ENCODE measurements around the gene SPATC1L.

SPATC1L gene

DNA sequence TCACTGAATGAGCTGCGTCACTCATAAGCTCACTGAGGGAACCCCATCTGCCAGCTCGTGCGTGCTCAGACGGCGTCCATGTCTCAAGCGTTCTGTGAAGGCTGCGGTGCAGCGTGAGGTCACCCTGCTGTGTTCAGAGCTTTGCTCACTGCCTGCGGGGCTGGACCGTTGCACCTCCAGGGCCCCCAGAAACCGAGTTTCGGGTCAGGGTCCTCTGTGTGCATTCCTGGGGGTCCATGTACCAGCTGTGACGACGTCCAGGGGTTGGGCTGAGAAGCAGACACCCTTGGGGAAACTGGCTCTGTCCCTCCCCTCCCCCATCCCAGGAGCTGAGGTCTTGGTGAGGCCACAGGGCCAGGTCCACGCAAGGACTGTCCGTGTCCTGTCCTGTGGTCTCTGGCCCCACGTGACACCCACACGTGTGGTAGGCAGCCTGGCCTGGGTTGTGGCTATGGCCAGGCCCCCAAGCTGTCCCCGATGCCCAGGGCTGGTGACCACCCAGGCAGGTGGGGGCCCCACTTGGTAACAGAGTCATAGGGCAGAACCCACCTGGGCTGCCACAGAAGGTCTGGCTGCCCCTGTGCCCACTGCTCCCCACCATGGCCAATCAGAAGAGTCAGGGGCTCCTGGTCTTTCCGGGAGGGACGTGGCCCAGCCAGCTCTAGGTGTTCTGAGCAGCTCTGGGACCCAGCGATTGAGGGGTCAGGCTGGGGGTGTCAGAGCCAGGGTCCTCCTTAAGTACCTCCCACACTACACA, 53.2 kb downstream of the SPATC1L start:
- no peak for DNase-seq (ENCODE audit: low spot score)

DNA sequence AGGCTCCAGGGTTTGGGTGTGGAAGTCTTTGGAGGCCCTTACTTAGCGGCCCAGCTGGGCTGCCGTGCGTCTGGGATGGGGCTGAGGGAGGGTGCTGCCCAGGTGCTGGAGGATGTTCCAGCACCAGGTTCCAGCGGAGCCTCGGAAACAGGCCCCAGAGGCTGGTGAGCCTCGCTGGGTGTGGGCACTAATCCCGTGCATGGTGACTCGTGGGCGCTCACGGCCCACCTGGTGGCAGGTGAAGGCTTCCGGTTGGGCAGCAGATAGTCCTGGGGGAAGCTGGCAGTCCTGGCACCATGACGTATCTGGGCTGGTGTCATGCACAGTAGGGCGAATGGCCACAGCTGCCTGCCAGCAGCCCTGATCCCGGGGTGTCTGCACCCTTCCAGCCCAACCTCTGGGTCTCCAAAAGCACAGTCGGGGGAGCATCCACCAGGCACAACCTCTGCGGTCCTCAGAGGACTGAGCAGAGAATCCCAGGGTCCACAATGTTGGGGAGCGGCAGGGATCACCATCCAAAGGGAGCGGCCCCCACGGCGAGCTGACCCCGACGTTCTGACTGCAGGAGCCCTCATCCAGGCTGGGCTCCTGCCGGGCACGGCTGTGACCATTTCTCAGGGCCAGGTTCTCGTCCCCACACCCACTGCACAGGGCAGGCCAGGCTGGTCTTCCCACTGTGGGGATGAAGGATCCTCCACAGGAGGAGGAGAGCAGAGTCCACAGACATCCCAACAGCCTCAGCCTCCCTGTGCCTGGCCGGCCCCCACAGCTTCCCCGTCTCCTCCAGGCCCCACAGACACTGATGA, 54.2 kb downstream of the SPATC1L start:
- no peak for DNase-seq (ENCODE audit: low spot score)

DNA sequence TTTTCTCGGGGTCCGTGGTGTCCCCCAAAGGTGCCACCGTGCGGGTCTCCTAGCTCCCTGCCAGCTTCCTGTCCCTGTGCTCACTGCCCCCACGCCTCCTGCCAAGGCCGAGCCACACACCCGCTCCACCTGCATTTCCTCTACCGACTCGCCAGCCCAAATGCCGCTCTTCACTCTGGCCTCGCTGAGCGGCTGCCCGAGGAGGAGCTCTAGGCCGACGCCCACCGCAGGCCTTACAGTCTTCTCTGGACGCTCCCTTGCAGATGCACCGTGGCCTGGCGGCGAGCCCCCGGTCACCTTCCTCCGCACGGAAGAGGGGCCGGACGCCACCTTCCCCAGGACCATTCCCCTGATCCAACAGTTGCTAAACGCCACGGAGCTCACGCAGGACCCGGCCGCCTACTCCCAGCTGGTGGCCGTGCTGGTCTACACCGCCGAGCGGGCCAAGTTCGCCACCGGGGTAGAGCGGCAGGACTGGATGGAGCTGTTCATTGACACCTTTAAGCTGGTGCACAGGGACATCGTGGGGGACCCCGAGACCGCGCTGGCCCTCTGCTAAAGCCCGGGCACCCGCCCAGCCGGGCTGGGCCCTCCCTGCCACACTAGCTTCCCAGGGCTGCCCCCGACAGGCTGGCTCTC, 55.2 kb downstream of the SPATC1L start:
- no peak for DNase-seq (ENCODE audit: low spot score)

DNA sequence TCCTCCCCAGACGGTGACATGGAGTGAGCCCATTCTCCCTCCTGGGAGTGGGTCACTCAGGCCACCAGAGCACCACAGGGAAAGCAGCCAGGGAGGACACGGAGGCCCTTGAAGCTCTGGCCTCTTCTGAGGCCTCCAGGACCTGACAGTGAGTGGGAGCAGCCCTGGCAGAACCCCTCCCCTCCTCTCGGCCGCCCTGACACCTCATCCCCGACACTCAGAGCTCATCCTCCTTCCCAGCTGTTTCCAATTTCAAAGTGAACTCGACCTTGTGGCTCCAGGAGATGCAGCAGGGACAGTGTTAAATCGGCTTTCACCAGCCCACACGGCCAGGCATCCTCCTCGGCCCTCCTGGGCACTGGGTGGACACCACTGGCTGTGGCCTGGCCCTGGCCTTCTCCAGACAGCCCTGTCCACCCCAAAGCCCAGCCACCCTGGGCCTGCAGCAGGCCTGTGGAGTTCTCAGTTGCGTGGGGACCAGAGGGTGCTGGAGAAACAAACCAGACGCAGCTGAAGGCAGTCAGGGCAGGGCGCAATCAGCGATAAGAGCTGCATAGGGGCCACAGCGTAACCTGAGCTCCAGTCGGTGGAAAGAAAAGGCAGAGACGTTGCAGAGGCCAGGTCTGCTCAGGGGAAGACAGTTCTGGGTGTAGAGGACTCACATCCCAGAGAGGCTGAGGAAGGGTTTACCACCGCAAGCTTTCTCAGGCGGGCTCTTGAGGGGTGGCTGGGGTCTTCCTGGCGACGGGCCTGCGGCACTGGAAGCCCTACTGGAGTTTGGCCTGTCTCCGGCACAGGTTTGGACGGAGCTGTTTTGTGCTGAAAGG, 55.9 kb downstream of the SPATC1L start:
- DNase-seq (ENCODE audit: low spot score): no peak

DNA sequence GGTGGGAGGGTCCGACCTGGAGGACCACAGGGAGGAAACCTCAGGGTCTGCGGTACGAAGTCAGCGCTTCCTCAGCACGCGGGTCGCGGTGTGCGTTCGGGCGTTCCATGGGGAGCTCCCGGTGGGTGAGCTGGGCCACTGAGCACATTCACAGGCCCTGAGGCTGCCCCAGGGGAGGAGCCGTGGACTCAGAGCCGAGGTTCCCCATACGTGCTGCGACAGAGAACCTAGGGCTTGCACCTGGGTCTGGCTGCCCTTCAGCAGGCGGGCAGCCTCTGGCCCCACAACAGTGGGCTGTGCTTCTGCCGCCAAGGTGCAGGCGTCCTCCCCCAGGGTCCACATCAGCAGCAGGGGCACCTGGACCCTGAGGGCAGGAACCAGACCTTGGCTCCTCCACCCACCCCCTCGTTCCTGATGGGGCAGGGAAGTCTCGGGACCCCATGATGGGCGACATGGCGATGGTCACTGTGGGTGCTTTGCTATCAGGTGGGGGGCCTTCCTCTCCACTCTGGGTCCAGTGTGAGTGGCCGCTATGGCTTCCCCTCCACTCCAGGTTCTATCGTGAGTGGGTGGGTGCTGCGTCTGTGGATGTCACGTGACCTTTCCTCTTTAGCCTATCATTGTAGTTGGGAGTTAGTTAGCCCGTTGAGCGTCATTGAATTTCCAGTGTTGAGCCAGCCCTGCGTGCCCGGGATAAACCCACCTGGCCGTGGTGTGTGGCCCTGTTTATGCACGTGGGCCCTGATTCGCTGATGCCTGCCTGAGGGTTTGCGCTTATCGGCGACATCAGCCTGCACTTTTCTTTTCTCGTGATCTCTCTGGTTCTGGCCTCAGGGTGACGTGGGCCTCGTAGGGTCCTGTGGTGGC, 56.8 kb downstream of the SPATC1L start:
- no peak for DNase-seq (ENCODE audit: low spot score)

DNA sequence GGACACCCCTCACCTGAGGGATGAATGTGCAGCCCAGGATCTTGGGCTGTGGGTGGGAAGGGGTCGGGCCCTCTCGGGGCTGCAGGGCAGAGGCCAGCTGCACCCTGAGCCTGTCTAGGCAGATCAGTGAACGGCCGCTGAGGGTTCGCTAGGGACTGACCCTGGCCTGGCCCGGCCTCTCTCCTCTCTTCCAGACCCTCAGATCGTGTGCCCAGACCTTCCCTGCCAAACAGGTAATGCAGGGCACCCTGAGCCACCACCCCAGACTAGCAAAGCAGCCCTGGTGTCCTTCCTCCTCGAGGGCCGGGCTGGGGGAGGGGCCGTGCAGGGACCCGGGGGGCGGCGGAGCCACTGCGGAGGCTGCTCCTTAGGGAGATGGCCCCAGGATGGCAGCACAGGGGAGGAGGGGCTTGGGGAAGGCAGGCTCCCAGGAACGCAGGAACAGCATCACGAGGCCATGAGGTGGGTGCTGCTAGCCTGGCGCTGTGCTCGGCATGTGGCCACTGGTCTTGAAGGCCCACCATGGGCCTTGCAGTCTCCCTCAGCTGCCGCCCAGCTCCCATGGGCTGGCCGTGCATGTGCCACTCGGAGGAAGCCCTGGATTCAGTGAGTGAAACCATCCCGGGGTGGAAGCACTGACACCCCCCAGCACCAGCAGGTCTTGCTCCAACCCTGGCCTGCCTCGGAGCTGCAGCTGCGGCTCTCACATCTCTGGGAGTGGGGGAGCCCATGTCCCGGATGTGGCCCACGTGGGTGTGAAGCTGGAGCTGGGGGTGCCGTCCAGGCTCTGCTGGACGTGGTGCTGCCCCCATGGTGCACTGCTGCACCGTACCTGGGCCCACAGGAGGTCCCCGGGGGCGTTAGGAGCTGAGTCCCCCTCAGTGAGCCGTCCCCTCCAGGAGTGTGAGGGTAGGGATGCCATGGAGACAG, 57.7 kb downstream of the SPATC1L start:
- DNase-seq (ENCODE audit: low spot score): no peak

DNA sequence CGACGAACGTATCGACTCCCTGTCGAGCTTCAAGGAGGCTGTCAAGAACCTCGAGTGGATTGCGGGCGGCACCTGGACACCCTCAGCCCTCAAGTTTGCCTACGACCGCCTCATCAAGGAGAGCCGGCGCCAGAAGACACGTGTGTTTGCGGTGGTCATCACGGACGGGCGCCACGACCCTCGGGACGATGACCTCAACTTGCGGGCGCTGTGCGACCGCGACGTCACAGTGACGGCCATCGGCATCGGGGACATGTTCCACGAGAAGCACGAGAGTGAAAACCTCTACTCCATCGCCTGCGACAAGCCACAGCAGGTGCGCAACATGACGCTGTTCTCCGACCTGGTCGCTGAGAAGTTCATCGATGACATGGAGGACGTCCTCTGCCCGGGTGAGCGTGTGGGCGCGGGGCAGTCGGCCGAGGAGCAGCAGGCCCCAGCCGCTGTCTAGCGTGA, 58.4 kb downstream of the SPATC1L start:
- no peak for DNase-seq (ENCODE audit: low spot score)

DNA sequence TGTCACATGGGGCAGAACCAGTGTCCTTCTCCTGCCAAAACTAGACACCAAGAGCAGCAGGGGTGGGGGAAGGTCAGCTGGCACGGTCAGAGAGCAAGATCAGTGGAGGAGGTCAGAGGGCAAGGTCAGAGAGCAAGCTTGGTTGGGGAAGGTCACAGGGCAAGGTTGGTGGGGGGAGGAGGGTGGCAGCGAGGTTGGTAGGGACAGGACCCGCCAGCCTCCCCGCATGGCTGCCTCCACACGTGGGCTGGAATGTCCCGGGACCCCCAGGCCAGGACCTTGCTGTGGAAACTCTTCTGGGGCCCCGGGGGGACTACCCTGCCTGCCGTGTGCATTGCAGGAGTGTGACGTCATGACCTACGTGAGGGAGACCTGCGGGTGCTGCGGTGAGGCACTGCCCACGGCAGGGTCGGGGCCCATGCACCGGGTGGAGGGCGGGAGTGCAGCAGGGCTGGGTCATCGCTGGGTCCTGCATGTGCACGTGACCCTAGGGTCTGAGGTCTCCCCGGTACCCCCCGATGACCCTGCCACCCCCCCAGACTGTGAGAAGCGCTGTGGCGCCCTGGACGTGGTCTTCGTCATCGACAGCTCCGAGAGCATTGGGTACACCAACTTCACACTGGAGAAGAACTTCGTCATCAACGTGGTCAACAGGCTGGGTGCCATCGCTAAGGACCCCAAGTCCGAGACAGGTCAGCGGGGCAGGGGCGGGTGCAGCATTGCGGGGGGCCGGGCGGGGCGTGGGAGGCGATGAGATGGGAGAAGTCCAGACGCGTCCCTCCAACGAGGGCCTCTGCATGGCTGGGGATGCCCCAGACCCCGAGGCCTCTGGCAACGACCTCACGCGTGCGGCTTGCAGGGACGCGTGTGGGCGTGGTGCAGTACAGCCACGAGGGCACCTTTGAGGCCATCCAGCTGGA, 59.1 kb downstream of the SPATC1L start:
- no peak for DNase-seq (ENCODE audit: low spot score)

DNA sequence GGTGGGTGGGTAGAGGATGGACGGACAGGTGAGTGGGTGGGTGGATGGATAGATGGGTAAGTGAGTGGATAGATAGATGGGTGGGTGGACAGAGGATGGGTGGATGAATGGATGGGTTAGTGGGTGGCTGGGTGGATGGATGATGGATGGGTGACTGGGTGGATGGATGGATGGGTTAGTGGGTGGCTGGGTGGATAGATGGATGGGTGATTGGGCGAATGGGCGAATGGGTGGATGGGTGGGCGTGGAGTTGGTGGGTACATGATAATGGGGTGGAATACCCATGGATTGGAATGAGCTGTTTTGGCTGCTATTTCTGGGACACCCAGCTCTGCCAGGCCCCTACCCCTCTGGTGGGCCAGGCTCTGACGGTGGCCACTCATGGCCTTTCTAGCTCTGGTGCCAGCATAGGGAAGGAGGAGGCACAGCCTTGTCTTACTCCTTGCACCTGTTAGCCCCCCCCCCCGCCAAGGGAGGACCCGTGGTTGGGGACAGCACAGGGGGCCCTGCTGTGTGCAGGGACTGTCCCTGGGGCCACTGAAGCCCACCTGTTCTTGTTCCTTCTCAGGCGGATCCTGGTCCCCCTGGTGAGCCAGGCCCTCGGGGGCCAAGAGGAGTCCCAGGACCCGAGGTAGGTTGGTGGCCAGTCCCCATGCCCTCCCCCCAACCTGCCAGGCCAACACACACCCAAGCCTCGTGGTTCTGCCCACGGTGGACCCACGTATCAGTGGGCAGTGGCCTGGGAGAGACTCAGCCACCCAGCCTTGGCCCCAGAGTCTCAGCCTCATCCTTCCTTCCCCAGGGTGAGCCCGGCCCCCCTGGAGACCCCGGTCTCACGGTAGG, 60.0 kb downstream of the SPATC1L start:
- DNase-seq (ENCODE audit: low spot score): no peak

DNA sequence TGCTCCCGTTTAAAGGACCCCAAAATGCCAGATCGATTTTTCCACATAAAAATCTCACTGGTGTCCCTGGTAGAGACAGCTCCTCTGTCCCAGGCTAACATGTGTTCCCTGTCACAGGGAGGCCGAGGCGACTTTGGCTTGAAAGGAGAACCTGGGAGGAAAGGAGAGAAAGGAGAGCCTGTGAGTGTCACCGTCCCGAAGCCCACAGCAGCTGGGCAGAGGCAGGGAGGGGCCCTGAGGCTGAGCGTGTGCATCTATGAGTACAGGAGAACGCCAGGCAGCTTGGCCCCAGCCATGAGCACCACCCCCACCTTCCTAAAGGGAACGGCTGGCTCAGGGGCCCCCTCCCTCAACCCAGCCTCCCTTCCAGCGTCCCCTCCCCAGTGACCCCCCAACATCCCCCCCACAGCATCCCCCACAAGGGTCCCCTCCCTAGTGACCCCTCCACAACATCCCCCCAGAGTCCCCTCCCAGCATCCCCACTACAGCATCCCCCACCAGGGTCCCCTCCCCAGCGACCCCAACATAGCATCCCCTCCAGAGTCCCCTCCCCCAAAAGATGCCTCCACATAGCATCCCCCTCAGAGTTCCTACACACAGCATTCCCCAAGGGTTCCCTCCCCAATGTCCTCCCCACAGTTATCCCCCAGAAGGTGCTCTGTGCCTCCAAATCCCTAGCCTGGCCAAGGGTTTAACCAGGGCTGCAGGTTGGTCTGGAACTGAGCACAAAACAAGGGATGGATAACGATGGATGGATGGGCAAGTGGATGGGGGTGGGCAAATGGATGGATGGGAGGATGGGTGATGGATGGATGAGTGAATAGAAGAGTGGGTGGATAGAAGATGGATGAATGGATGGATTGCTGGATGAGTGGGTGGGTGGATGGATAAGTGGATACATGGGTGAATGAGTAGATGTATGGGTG, 61.2 kb downstream of the SPATC1L start:
- no peak for DNase-seq (ENCODE audit: low spot score)

DNA sequence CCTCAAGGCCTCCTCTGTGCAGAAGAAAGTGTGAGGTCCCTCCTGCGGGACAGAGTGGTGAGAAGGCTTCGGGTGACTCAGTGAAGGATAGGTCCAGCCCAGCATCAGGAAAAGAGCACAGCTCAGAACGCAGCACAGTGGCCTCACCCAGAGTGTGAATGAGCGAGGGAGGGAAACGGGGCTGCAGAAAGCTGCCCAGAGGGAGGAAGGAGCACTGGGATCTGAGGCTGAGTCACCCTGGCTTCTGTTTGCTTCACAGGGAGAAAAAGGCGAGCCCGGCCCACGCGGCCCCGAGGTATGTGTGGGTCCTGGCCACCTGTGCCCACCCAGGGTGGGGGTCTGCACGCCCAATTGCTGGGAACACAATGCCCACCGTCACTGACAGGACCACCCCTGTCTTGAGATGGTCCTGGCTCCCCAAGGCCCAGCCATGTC, 62.0 kb downstream of the SPATC1L start:
- no peak for DNase-seq (ENCODE audit: low spot score)

DNA sequence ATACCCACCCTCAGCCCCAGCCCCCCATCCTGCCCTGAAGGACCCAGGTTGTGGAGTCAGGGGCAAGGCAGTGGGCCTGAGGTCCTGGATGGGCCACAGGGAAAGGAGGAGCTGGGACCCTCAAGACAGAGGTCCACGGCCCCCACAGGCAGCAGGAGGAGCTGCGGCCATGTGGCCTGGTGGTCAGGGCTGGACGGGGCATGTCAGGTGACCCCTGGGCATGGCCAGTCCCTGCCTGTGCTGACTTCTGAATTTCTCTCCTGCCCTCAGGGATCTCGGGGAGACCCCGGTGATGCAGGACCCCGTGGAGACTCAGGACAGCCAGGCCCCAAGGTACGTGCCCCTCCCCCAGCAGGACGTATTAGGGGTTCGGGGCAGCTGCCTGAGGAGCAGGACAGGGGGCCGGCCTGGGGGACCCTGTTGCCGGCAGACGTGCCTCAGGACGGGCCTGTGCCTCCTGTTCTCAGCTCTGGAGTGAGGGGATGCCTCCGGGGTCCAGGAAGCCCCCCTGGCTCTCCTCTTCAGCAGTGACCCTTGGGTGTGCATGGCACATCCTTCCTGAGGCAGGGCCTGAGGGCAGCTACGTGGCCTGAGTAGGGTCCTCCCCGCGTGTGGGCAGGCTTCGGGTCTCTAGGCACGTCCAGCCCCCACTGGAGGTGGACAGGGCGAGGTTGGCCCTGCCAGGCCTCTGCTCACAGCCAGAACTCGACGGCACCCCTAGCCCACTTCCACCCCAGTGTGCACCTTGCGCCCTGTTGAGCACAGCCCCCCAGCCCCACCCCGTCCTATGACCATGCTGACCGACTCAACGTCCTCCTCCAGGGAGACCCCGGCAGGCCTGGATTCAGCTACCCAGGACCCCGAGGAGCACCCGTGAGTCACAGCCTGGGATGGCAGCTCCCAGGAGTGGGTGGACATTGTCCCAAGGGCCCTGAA, 62.7 kb downstream of the SPATC1L start:
- no peak for DNase-seq (ENCODE audit: low spot score)

DNA sequence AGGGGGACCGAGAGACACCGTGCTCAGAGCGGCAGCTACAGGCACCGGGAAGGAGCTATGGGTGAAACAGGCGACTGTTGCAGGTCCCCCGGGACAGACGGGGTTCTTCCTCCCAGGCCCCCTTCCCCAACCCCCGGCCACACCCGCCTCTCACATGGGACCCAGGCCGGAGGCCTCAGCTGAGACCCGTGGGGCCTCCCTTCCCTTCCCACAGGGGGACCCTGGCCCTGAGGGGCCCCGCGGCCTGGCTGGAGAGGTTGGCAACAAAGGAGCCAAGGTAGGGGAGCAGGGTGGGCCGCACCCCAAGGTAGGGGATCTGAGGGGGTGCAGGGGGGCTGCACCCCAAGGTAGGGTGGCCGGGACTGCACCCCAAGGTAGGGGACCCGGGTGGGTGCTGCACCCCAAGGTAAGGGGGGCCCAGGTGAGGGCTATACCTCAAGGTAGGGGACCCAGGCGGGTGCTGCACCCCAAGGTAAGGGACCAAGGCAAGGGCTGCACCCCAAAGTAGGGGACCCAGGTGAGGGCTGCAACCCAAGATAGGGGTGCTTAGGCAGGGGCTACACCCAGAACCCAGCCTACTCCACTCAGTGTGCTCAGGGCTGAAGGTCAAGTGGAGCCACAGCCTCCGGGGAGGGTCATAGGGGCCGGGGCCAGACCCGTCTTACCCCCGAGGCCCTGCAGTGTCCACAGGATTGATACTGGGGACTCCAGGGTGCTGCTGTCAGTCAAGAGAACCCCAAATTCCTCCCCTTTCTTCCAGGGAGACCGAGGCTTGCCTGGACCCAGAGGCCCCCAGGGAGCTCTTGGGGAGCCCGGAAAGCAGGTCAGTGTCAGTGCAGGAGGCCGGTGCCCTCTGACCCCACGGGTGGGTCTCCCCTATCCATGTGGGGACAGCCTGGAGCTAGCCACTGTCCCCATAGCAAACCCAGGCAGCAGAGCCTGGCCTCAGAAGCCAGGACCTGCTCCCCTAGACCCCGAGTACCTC, 63.7 kb downstream of the SPATC1L start:
- no peak for DNase-seq (ENCODE audit: low spot score)

DNA sequence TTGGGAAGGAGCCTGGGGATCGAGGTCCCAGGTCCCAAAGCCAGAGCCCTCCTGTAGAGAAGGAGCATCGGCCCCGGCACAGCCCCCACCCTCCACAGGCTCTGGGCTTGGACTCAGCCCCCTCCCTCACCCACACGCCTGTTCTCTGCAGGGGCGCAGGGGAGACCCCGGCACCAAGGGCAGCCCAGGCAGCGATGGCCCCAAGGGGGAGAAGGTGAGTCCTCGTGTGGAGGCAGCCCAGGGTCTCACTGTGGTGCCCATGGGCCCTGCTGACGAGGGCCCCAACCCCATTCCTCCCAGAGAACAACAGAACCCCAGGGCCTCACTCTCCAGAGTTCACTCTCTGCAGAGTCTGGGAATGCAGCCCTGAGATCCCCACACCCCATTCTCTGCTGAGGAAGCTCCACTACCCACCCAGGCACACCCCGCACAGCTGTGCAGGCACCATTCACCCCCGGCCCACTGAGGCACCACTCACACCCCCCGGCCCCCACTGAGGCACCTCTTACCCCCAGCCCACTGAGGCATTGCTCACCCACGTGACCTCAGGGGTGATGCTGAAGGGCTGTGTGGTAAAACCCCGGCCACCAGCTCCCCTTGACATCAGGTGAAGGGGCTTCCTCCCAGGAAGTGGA, 64.5 kb downstream of the SPATC1L start:
- no peak for DNase-seq (ENCODE audit: low spot score)

Data from activated CD4-positive, alpha-beta T cell treated with anti-CD3 and anti-CD28 coated beads, Interleukin-2, Interleukin-4, amounts not matched to agents 100 ng/mL and 50 ng/mL, durations not matched to agents 16 hours and 8 hours (primary cell).